Ishikawa (cell line): Measurements from ENCODE around the gene FAM193B.

Experiments used
- CEBPB ChIP-seq: IDR thresholded peaks from 2 replicates; pipeline ENCODE4 v1.6.1; 2012
- CREB1 ChIP-seq: IDR thresholded peaks from 2 replicates; pipeline ENCODE4 v1.6.1; 2012; ENCODE audit warnings: low read depth
- EGR1 ChIP-seq: IDR thresholded peaks from 2 replicates; pipeline ENCODE4 v1.6.1; 2012
- EP300 ChIP-seq: IDR thresholded peaks from 2 replicates; pipeline ENCODE4 v1.6.1; 2012; ENCODE audit warnings: borderline replicate concordance
- FOXM1 ChIP-seq: IDR thresholded peaks from 2 replicates; pipeline ENCODE4 v1.6.1; 2012; ENCODE audit warnings: low read depth, borderline replicate concordance
- MAX ChIP-seq: IDR thresholded peaks from 2 replicates; pipeline ENCODE4 v1.6.1; 2012
- NFIC ChIP-seq: IDR thresholded peaks from 2 replicates; pipeline ENCODE4 v1.6.1; 2012
- RAD21 ChIP-seq: IDR thresholded peaks from 2 replicates; pipeline ENCODE4 v1.6.1; 2012; ENCODE audit warnings: low read depth
- REST ChIP-seq: IDR thresholded peaks from 2 replicates; pipeline ENCODE4 v1.6.1; 2012; ENCODE audit warnings: low read depth, mild to moderate bottlenecking
- TAF1 ChIP-seq: IDR thresholded peaks from 2 replicates; pipeline ENCODE4 v1.6.1; 2012; ENCODE audit warnings: low read depth, mild to moderate bottlenecking
- TCF12 ChIP-seq: IDR thresholded peaks from 2 replicates; pipeline ENCODE4 v1.6.1; 2012; ENCODE audit warnings: low read depth
- TEAD4 ChIP-seq: IDR thresholded peaks from 2 replicates; pipeline ENCODE4 v1.6.1; 2012
- YY1 ChIP-seq: IDR thresholded peaks from 2 replicates; pipeline ENCODE4 v1.6.1; 2012; ENCODE audit warnings: low read depth
- ZBTB7A ChIP-seq: IDR thresholded peaks from 2 replicates; pipeline ENCODE4 v1.6.1; 2012; ENCODE audit warnings: low read depth
- TF ChIP-seq, protein P1 (sequence below): IDR thresholded peaks from 2 replicates; pipeline ENCODE4 v1.6.1; 2012

Gene FAM193B

GRCh38 chr5:177508221-177508611 lies 46.1 kb downstream of the FAM193B start:
- TF ChIP-seq TAF1 (no peak), EP300 (no peak), NFIC (no peak), CEBPB (no peak), TEAD4 (no peak), RAD21 (no peak)

- TF ChIP-seq ZBTB7A (no peak), RAD21 (no peak), TAF1 (no peak), CEBPB (no peak), MAX (no peak), CREB1 (no peak), YY1 (no peak), EGR1 (no peak), NFIC (no peak)
Measured at GRCh38 chr5:177507596-177508220, 46.7 kb downstream of the FAM193B start.

DNA sequence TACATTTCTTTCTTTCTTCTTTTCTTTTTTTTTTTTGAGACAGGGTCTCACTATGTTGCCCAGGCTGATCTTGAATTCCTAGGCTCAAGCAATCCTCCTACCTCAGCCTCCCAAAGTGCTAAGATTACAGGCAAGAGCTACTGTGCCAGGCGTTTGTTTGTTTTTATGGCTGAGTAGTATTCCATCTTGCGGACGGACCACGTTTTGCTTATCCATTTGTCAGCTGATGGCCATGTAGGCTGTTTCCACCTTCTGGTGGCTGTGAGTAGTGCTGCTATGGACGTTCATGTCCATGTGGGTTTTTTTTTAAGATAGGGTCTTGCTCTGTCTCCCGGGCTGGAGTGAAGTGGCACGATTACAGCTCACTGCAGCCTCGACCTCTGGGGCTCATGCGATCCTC lies 47.2 kb downstream of the FAM193B start:
- TF ChIP-seq FOXM1 (no peak), REST (no peak)
- TF ChIP-seq, protein P1, sequence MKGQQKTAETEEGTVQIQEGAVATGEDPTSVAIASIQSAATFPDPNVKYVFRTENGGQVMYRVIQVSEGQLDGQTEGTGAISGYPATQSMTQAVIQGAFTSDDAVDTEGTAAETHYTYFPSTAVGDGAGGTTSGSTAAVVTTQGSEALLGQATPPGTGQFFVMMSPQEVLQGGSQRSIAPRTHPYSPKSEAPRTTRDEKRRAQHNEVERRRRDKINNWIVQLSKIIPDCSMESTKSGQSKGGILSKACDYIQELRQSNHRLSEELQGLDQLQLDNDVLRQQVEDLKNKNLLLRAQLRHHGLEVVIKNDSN: no peak

GRCh38 chr5:177505075-177505474 lies 49.3 kb downstream of the FAM193B start:
- TF ChIP-seq TAF1 (no peak), EP300 (no peak), MAX (no peak), ZBTB7A (no peak), YY1 (no peak), CEBPB (no peak), RAD21 (no peak), EGR1 (no peak), FOXM1 (no peak), TCF12 (no peak), TEAD4 (no peak), CREB1 (no peak), NFIC (no peak)

DNA sequence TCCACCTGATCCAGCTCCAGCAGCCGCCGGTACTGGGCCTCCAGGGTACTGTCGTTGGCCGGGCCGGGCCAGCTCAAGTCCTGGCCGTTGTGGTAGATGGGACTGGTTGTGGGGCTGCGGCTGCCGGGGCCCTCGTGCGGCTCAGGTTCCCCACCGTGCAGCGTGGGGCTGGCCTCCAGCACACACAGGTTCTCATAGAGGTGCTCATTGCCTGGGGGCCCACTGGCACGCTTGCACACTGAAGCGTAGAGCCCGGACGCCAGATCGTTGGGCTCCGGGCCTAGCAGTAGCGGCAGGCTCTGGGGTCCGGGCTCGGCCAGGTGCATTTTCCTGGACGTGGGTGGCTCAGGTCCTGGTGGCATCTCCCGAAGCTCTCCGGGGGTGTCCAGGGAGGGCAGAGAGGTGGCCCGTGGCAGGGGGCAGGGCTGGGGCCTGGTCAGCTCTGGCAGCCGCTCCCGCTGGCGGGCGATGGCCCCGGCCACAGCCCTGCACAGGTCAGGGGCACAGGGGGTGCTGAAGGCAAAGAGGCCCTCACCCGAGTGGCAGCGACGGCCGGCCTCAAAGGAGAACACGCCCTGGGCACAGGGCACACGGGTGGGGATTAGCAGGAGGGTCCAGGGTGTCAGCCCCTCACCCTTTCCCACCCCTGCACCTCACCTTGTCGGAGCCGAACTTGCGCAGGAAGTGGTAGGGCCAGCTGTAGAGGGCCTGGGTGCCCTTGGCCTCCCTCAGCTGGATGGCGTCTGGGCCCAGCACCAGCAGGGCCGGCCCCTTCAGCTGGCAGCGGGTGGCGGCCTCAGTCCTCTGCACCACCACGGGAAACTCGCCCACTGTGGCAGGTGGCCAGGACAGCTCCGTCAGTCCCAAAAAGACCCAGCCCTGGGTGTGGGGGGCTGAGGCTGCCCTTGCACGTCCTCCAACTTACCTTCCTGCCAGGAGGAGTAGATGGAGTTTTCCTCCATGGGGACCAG lies 50.0 kb downstream of the FAM193B start:
- TF ChIP-seq REST (no peak), NFIC (no peak), TCF12 (no peak), TEAD4 (no peak), CREB1 (no peak), ZBTB7A (no peak), EP300 (no peak), YY1 (no peak), RAD21 (no peak), MAX (no peak), EGR1 (no peak), TAF1 (no peak), CEBPB (no peak), FOXM1 (no peak)
- TF ChIP-seq, protein P1: no peak
